Esophagus muscularis mucosa (tissue), 3 donors: Measurements from ENCODE around the gene TMEM9B.

Source experiments
- POLR2A ChIP-seq: fragments of 450-650 bp; IDR thresholded peaks from one replicate; pipeline ENCODE4 v1.6.1; 2017; ENCODE audit warnings: antibody characterized with exemption, moderate library complexity, mild to moderate bottlenecking, low read depth
- POLR2AphosphoS5 ChIP-seq, 2 donors: sonication (generic); formaldehyde crosslinking; IDR thresholded peaks; one replicate each; pipeline ENCODE4 v1.6.1; 2017; ENCODE audit warnings: antibody characterized with exemption in 2 of 2
- TF ChIP-seq, protein P1 (sequence below), 3 experiments: fragments of 200-600 bp in 2 of 3; fragments of 450-650 bp in 1 of 3; sonication (generic) in 2 of 3; IDR thresholded peaks; one replicate each; pipeline ENCODE4 v1.5.1; 2017 to 2019; ENCODE audit warnings: antibody characterized with exemption in 3 of 3, mild to moderate bottlenecking in 2 of 3, moderate library complexity in 1 of 3

DNA sequence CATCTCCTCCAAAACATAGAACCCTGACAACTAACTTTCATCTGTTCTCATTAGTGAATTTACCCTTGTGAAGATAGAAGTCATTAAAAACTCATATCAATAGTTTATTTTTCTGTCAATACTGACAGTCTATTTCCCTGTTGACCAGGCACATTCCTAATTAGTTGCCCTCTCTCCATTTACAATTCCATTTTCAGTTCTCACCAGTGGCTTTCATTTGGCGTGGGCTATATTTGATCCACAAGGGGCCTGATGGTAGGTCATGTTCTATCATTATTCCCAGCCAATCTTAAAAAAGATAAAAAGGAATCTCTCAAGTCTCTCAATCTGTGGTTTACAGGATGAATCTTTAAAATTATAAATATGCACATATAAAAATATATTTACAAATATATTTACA, 57.1 kb downstream of the TMEM9B start:
- TF ChIP-seq, protein P1, sequence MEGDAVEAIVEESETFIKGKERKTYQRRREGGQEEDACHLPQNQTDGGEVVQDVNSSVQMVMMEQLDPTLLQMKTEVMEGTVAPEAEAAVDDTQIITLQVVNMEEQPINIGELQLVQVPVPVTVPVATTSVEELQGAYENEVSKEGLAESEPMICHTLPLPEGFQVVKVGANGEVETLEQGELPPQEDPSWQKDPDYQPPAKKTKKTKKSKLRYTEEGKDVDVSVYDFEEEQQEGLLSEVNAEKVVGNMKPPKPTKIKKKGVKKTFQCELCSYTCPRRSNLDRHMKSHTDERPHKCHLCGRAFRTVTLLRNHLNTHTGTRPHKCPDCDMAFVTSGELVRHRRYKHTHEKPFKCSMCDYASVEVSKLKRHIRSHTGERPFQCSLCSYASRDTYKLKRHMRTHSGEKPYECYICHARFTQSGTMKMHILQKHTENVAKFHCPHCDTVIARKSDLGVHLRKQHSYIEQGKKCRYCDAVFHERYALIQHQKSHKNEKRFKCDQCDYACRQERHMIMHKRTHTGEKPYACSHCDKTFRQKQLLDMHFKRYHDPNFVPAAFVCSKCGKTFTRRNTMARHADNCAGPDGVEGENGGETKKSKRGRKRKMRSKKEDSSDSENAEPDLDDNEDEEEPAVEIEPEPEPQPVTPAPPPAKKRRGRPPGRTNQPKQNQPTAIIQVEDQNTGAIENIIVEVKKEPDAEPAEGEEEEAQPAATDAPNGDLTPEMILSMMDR (IDR thresholded peaks at IDR 0.05) = no peak
- TF ChIP-seq POLR2A = no peak
- no peak for TF ChIP-seq POLR2AphosphoS5 (IDR thresholded peaks at IDR 0.05)
